Loucy (cell line): ENCODE results near the gene HK1.
"Not testable (repeated sequence)": the region's sequence is repeated elsewhere in the genome, so short reads cannot be mapped to it uniquely, and the experiment has no call there.

Experiments
- H2AFZ ChIP-seq: fragments of 200-600 bp; sonication (generic); 2 replicates; pipeline ENCODE4 v1.6.0; 2016; ENCODE audit warnings: antibody characterized with exemption, mild to moderate bottlenecking, low read length, moderate library complexity
- H3F3A ChIP-seq: fragments of 200-600 bp; 2 replicates; pipeline ENCODE4 v1.6.0; 2016; ENCODE audit warnings: antibody characterized with exemption, low read depth, mild to moderate bottlenecking
- H3K27me3 ChIP-seq: fragments of 200-600 bp; sonication (generic); 2 replicates; pipeline ENCODE4 v1.6.1; 2014; ENCODE audit warnings: low read length, mild to moderate bottlenecking; ENCODE audit not compliant: insufficient read depth, poor library complexity, severe bottlenecking
- H3K36me3 ChIP-seq: fragments of 200-600 bp; sonication (generic); 2 replicates; pipeline ENCODE4 v1.6.1; 2016; ENCODE audit warnings: low read length; ENCODE audit not compliant: insufficient read depth
- H3K4me1 ChIP-seq: fragments of 200-600 bp; sonication (generic); 2 replicates; pipeline ENCODE4 v1.5.1; 2014; ENCODE audit warnings: low read length, mild to moderate bottlenecking; ENCODE audit not compliant: insufficient read depth, poor library complexity, severe bottlenecking
- H3K4me2 ChIP-seq: fragments of 200-600 bp; sonication (generic); 2 replicates; pipeline ENCODE4 v1.6.0; 2014; ENCODE audit warnings: antibody characterized with exemption, low read length, low read depth, mild to moderate bottlenecking; ENCODE audit not compliant: poor library complexity, severe bottlenecking
- H3K4me3 ChIP-seq: fragments of 200-600 bp; sonication (generic); 2 replicates; pipeline ENCODE4 v1.5.1; 2014; ENCODE audit warnings: low read length, mild to moderate bottlenecking, mixed read lengths; ENCODE audit not compliant: poor library complexity, severe bottlenecking
- H3K79me2 ChIP-seq: fragments of 200-600 bp; sonication (generic); 2 replicates; pipeline ENCODE4 v1.6.1; 2014; ENCODE audit warnings: low read length; ENCODE audit not compliant: insufficient read depth
- H3K9ac ChIP-seq: fragments of 200-600 bp; sonication (generic); 2 replicates; pipeline ENCODE4 v1.6.0; 2014; ENCODE audit warnings: mild to moderate bottlenecking, low read depth, low read length, moderate library complexity; ENCODE audit not compliant: poor library complexity, severe bottlenecking
- H3K9me2 ChIP-seq: fragments of 200-600 bp; sonication (generic); replicated peaks from 2 replicates; pipeline ENCODE4 v1.6.1; 2016; ENCODE audit warnings: low read depth, low read length, mixed read lengths
- H3K9me3 ChIP-seq: fragments of 200-600 bp; sonication (generic); 2 replicates; pipeline ENCODE4 v1.6.1; 2014; ENCODE audit warnings: mild to moderate bottlenecking, antibody characterized with exemption, low read length, low read depth; ENCODE audit not compliant: insufficient read depth
- H4K20me1 ChIP-seq: fragments of 200-600 bp; sonication (generic); 2 replicates; pipeline ENCODE4 v1.6.0; 2014; ENCODE audit warnings: antibody characterized with exemption, low read length, mild to moderate bottlenecking; ENCODE audit not compliant: insufficient read depth, poor library complexity, severe bottlenecking
- EZH2phosphoT487 ChIP-seq: fragments of 200-600 bp; IDR thresholded peaks from 2 replicates; pipeline ENCODE4 v1.6.1; 2018; ENCODE audit warnings: antibody characterized with exemption, mild to moderate bottlenecking, moderate library complexity, borderline replicate concordance
- TF ChIP-seq, protein P1 (sequence below): fragments of 200-600 bp; sonication (generic); conservative IDR thresholded peaks from 2 replicates; pipeline ENCODE4 v1.5.1; 2014; ENCODE audit warnings: mild to moderate bottlenecking, antibody characterized with exemption, low read length

Gene HK1

DNA sequence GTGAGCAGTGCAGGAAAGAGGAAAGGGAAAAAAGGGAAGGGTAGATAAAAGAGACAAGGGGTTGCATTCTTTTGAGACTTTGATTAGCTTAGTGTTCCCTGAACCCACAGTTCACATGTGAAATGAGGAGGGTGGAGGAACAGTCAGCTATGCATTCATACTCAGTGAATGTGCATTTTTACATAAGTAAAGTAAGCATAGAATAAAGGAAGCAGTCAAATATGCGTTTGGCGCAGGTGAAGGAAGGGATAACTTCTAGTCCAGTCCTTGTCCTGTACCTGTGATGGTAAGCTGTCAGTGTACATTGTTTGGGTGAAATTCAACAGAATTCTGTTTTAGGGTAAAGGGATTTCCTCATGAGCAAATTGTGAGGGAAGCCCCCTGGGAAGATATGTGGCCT is 28.1 kb downstream of the HK1 start:
- Histone ChIP-seq H3K36me3 (no peaks in the 10 kb centered on the region), H4K20me1 (no peaks in the 10 kb centered on the region)

DNA sequence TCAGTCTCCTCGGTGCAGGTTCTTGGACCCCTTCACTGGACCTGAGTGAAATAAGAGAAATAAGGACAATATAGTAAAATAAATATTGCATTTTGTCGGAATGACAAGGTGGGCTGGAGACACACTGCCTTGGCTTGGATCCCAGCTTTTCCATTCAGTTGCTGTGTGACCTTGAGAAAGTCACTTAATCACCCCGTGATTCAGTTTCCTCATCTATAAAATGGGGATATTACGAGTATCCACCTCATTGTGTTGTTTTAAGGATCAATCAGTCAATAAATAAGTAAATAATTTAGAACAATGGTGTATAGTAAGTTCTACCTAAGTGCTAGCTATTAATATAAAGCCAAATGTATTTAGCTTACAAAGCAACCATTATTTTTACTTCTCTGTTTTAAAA is 29.1 kb downstream of the HK1 start:
- no peaks in the 10 kb centered on the region for H3K9me3 ChIP-seq
- H3K4me2 ChIP-seq: no peak overlapping the region
- no peaks in the 10 kb centered on the region for H3K9me2 ChIP-seq
- no peaks in the 10 kb centered on the region for H3K4me1 ChIP-seq
- H2AFZ ChIP-seq: no peak overlapping the region
- no peaks in the 10 kb centered on the region for H4K20me1 ChIP-seq
- H3K36me3 ChIP-seq: no peaks in the 10 kb centered on the region
- TF ChIP-seq, protein P1, sequence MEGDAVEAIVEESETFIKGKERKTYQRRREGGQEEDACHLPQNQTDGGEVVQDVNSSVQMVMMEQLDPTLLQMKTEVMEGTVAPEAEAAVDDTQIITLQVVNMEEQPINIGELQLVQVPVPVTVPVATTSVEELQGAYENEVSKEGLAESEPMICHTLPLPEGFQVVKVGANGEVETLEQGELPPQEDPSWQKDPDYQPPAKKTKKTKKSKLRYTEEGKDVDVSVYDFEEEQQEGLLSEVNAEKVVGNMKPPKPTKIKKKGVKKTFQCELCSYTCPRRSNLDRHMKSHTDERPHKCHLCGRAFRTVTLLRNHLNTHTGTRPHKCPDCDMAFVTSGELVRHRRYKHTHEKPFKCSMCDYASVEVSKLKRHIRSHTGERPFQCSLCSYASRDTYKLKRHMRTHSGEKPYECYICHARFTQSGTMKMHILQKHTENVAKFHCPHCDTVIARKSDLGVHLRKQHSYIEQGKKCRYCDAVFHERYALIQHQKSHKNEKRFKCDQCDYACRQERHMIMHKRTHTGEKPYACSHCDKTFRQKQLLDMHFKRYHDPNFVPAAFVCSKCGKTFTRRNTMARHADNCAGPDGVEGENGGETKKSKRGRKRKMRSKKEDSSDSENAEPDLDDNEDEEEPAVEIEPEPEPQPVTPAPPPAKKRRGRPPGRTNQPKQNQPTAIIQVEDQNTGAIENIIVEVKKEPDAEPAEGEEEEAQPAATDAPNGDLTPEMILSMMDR: no peak
- TF ChIP-seq EZH2phosphoT487: no peak
- no peaks in the 10 kb centered on the region for H3K27me3 ChIP-seq
- no peaks in the 10 kb centered on the region for H3F3A ChIP-seq
- no peak overlapping the region for H3K9ac ChIP-seq
- no peaks in the 10 kb centered on the region for H3K79me2 ChIP-seq
- H3K4me3 ChIP-seq: no peak overlapping the region

More for the DNA sequence above, 28.1 kb downstream of the HK1 start:
- no peaks in the 10 kb centered on the region for H3K4me1 ChIP-seq
- H3K79me2 ChIP-seq: no peaks in the 10 kb centered on the region
- no peaks in the 10 kb centered on the region for H3K9me3 ChIP-seq
- no peaks in the 10 kb centered on the region for H3F3A ChIP-seq
- no peaks in the 10 kb centered on the region for H3K27me3 ChIP-seq
- H3K9ac ChIP-seq: no peak overlapping the region
- H2AFZ ChIP-seq: no peak overlapping the region
- no peak overlapping the region for H3K4me2 ChIP-seq
- H3K9me2 ChIP-seq: no peaks in the 10 kb centered on the region
- no peak overlapping the region for H3K4me3 ChIP-seq
- TF ChIP-seq, protein P1: no peak
- no peak for TF ChIP-seq EZH2phosphoT487

DNA sequence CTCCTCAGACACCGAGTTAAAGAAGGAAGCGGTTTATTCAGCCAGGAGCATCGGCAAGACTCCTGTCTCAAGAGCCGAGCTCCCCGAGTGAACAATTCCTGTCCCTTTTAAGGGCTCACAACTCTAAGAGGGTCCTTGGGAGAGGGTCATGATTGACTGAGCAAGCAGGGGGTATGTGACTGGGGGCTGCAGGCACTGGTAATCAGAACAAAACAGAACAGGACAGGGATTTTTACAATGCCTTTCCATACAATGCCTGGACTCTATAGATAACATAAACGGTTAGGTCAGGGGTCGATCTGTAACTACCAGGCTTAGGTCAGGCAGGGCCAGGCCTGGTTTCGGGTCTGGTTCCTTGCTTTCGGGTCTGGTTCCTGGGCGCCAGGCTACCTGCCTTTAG is 30.0 kb downstream of the HK1 start:
- not testable (repeated sequence) for H3K9me3 ChIP-seq, H3K4me2 ChIP-seq, H3K36me3 ChIP-seq, H3K4me1 ChIP-seq, H3K27me3 ChIP-seq, H4K20me1 ChIP-seq, H3K4me3 ChIP-seq, H3F3A ChIP-seq, H3K79me2 ChIP-seq, H2AFZ ChIP-seq, H3K9me2 ChIP-seq, H3K9ac ChIP-seq

DNA sequence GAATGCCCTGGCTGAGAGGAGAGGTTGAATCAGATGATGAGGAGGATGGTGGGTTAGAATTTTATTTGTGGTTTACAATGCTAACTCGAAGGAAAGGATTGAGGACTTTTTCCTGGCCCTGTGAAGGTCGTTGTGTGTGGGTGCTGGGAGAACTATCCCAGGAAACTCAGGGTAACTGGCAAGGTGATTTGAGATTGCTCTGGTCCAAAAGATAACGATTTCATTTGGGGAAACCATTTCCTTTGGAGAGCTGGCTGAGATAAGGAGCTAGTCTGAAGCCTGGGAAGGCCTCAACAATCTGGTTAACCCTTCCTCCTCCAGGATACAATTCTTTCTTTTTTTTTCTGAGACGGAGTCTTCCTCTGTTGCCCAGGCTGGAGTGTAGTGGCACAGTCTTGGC is 33.0 kb downstream of the HK1 start:
- H3K79me2 ChIP-seq: no peaks in the 10 kb centered on the region

More for the DNA sequence above, 33.0 kb downstream of the HK1 start:
- Histone ChIP-seq H4K20me1 (no peaks in the 10 kb centered on the region), H3F3A (no peaks in the 10 kb centered on the region), H2AFZ (no peak overlapping the region), H3K4me2 (no peak overlapping the region), H3K27me3 (no peaks in the 10 kb centered on the region), H3K9ac (no peak overlapping the region), H3K4me3 (no peak overlapping the region), H3K9me3 (no peaks in the 10 kb centered on the region), H3K9me2 (no peaks in the 10 kb centered on the region), H3K36me3 (no peaks in the 10 kb centered on the region), H3K4me1 (no peaks in the 10 kb centered on the region)
- TF ChIP-seq, protein P1: no peak
